Gastroesophageal sphincter (tissue), 4 donors: ENCODE data around the gene LMNB1. TPM values are rescaled to one million over a fixed set of nuclear protein-coding genes. Genes with fewer than 3 reads are reported as not detected.
"Not testable (repeated sequence)": the region's sequence is repeated elsewhere in the genome, so short reads cannot be mapped to it uniquely, and the experiment has no call there.

Source experiments
- ATAC-seq: fragments of 150-250 bp; one replicate; pipeline ENCODE4 v1.9.1; 2016; ENCODE audit warnings: mild to moderate bottlenecking, moderate library complexity
- H3K27ac ChIP-seq, 4 donors: fragments of 200-600 bp; sonication (generic) in 3 of 4; 1 replicate in 3 of 4; 2 replicates in 1 of 4; pipeline ENCODE4 v1.5.1; 2016 to 2019
- H3K27me3 ChIP-seq: fragments of 200-600 bp; sonication (generic); one replicate; pipeline ENCODE4 v1.5.1; 2019
- H3K36me3 ChIP-seq, 2 donors: fragments of 200-600 bp; sonication (generic); one replicate each; pipeline ENCODE4 v1.5.1; 2019; ENCODE audit warnings: control low read depth in 1 of 2
- H3K4me1 ChIP-seq, 3 donors: fragments of 200-600 bp; sonication (generic); 1 replicate in 2 of 3; 2 replicates in 1 of 3; pipeline ENCODE4 v1.5.1; 2016 to 2019; ENCODE audit warnings: control low read depth in 2 of 3
- H3K4me3 ChIP-seq, 2 donors: fragments of 200-600 bp; sonication (generic); one replicate each; pipeline ENCODE4 v1.5.1; 2019; ENCODE audit warnings: mild to moderate bottlenecking in 1 of 2, moderate library complexity in 1 of 2
- H3K9me3 ChIP-seq, 3 donors: fragments of 200-600 bp; sonication (generic); one replicate each; pipeline ENCODE4 v1.5.1; 2017 to 2019; ENCODE audit warnings: control low read depth in 2 of 3
- CTCF ChIP-seq, 4 experiments: fragments of 200-600 bp in 2 of 4; fragments of 450-650 bp in 2 of 4; sonication (generic) in 1 of 4; IDR thresholded peaks; one replicate each; pipeline ENCODE4 v1.5.1; 2017 to 2019; ENCODE audit warnings: antibody characterized with exemption in 4 of 4, mild to moderate bottlenecking in 2 of 4, moderate library complexity in 2 of 4
- EP300 ChIP-seq: sonication (generic); formaldehyde crosslinking; IDR thresholded peaks from one replicate; pipeline ENCODE4 v1.6.1; 2017; ENCODE audit warnings: antibody characterized with exemption, mild to moderate bottlenecking
- POLR2A ChIP-seq, 2 donors: fragments of 450-650 bp; IDR thresholded peaks; one replicate each; pipeline ENCODE4 v1.6.1; 2017; ENCODE audit warnings: antibody characterized with exemption in 2 of 2, mild to moderate bottlenecking in 2 of 2, moderate library complexity in 1 of 2
- POLR2AphosphoS5 ChIP-seq: sonication (generic); formaldehyde crosslinking; IDR thresholded peaks from one replicate; pipeline ENCODE4 v1.6.1; 2017; ENCODE audit warnings: antibody characterized with exemption
- WGBS, 2 donors: methylation state at CpG; one replicate each; pipeline ENCODE4 v1.1.5; 2018; ENCODE audit warnings: low coverage in 1 of 2; 5-methylcytosine and 5-hydroxymethylcytosine counted together
- total RNA-seq, 4 donors: library from RNA; depleted of rRNA; stranded (reverse); fragments of >200 nt; gene quantifications; one replicate each; pipeline ENCODE4 v1.1.0, GENCODE V29; 2016

LMNB1 gene
- total RNA-seq, 4 donors from 2014 or later: 3.2 to 14.3 (median 6.6) TPM

GRCh38 chr5:126753227-126753626 is 23.7 kb upstream of the LMNB1 start:
- WGBS, 2 donors: 78 to 82% methylated on average over 4 of the region's 4 CpGs
- no peak for ATAC-seq
- no peaks in the 10 kb centered on the region for H3K4me1 ChIP-seq
- no peak overlapping the region for H3K4me3 ChIP-seq
- no peaks in the 10 kb centered on the region for H3K36me3 ChIP-seq
- H3K9me3 ChIP-seq: no peaks in the 10 kb centered on the region
- no peak overlapping the region for H3K27ac ChIP-seq
- peaks cover 5% of the 10 kb centered on the region for H3K27me3 ChIP-seq
- no peak for TF ChIP-seq EP300
- no peak for TF ChIP-seq CTCF (IDR thresholded peaks at IDR 0.05)
- TF ChIP-seq POLR2A (IDR thresholded peaks at IDR 0.05): no peak
- TF ChIP-seq POLR2AphosphoS5: no peak

GRCh38 chr5:126754609-126755008 is 22.3 kb upstream of the LMNB1 start:
- TF ChIP-seq POLR2A (IDR thresholded peaks at IDR 0.05) (no peak), EP300 (no peak)
- Histone ChIP-seq H3K9me3 (no peaks in the 10 kb centered on the region), H3K27ac (no peak overlapping the region), H3K27me3 (peaks cover 5% of the 10 kb centered on the region), H3K4me1 (no peaks in the 10 kb centered on the region), H3K36me3 (no peaks in the 10 kb centered on the region), H3K4me3 (no peak overlapping the region)
- 79 to 82% methylated on average over 3 of the region's 4 CpGs for WGBS, 2 donors
- no peak for ATAC-seq

GRCh38 chr5:126755593-126755992 is 21.3 kb upstream of the LMNB1 start:
- Histone ChIP-seq H3K9me3 (no peaks in the 10 kb centered on the region), H3K4me3 (no peak overlapping the region), H3K4me1 (no peaks in the 10 kb centered on the region), H3K36me3 (no peaks in the 10 kb centered on the region), H3K27me3 (peaks cover 5% of the 10 kb centered on the region), H3K27ac (no peak overlapping the region)
- no peak for ATAC-seq
- WGBS, 2 donors: 67 to 71% methylated on average over 1 to 3 of the region's 4 CpGs
- TF ChIP-seq EP300 (no peak), CTCF (IDR thresholded peaks at IDR 0.05) (no peak), POLR2AphosphoS5 (no peak), POLR2A (IDR thresholded peaks at IDR 0.05) (no peak)

- Histone ChIP-seq H3K4me1 (no peaks in the 10 kb centered on the region), H3K36me3 (no peaks in the 10 kb centered on the region), H3K9me3 (no peaks in the 10 kb centered on the region), H3K27ac (no peak overlapping the region), H3K27me3 (no peaks in the 10 kb centered on the region), H3K4me3 (no peak overlapping the region)
- ATAC-seq: no peak
- no peak for TF ChIP-seq POLR2AphosphoS5
- TF ChIP-seq POLR2A (IDR thresholded peaks at IDR 0.05): no peak
- WGBS, 2 donors: 31 to 86% methylated on average over 2 of the region's 2 CpGs
Measured at GRCh38 chr5:126757713-126758357, 19.1 kb upstream of the LMNB1 start.

GRCh38 chr5:126763371-126763770 is 13.6 kb upstream of the LMNB1 start:
- 68 to 88% methylated on average over 3 to 4 of the region's 5 CpGs for WGBS, 2 donors
- no peak for ATAC-seq
- Histone ChIP-seq H3K4me1 (no peaks in the 10 kb centered on the region), H3K27me3 (peaks cover 14% of the 10 kb centered on the region), H3K4me3 (no peak overlapping the region), H3K36me3 (no peaks in the 10 kb centered on the region), H3K9me3 (no peaks in the 10 kb centered on the region), H3K27ac (no peak overlapping the region)
- TF ChIP-seq POLR2A (IDR thresholded peaks at IDR 0.05) (no peak), POLR2AphosphoS5 (no peak), EP300 (no peak), CTCF (IDR thresholded peaks at IDR 0.05) (no peak)

GRCh38 chr5:126769703-126770102 is 7.2 kb upstream of the LMNB1 start:
- Histone ChIP-seq H3K9me3 (no peaks in the 10 kb centered on the region), H3K4me3 (no peak overlapping the region), H3K27me3 (peaks cover 11% of the 10 kb centered on the region), H3K27ac (no peak overlapping the region), H3K4me1 (no peaks in the 10 kb centered on the region), H3K36me3 (no peaks in the 10 kb centered on the region)
- WGBS, 2 donors: 82% methylated on average over 1 of the region's 1 CpG; no CpG with 5 or more reads in 1 of the 2 donors
- no peak for ATAC-seq
- TF ChIP-seq EP300 (no peak), POLR2A (IDR thresholded peaks at IDR 0.05) (no peak), CTCF (IDR thresholded peaks at IDR 0.05) (no peak), POLR2AphosphoS5 (no peak)

- H3K9me3 ChIP-seq, H3K27ac ChIP-seq, H3K4me3 ChIP-seq, H3K36me3 ChIP-seq, H3K27me3 ChIP-seq, ATAC-seq: not testable (repeated sequence)
- H3K4me1 ChIP-seq: peaks cover 0 to 16% (median 3%) of the 10 kb centered on the region in 3 donors
- 82 to 100% methylated on average over 1 to 9 of the region's 13 CpGs for WGBS, 2 donors
Measured at GRCh38 chr5:126773536-126773935, 3.4 kb upstream of the LMNB1 start.

- not testable (repeated sequence) for H3K27me3 ChIP-seq, ATAC-seq, H3K9me3 ChIP-seq, H3K36me3 ChIP-seq, H3K27ac ChIP-seq, H3K4me3 ChIP-seq
- 89 to 95% methylated on average over 9 to 13 of the region's 14 CpGs for WGBS, 2 donors
- peaks cover 0 to 23% (median 3%) of the 10 kb centered on the region in 3 donors for H3K4me1 ChIP-seq
Measured at GRCh38 chr5:126774595-126774994, 2.3 kb upstream of the LMNB1 start.
